B cell (primary cell): ENCODE data around the gene TRABD2A. TPM values are rescaled to one million over a fixed set of nuclear protein-coding genes. Genes with fewer than 3 reads are reported as not detected.

Experiments used
- ATAC-seq: fragments of 200-7000 bp; cut with Tn5 transposase; one replicate; pipeline ENCODE4 v1.10.0; 2021; ENCODE audit warnings: low read depth, mild to moderate bottlenecking, moderate number of reproducible peaks, moderate library complexity
- CTCF ChIA-PET: fragments of 350-600 bp; sonication (Branson Sonifier 250); formaldehyde crosslinking; loops from one replicate; lab custom pipeline; 2021; ENCODE audit warnings: antibody characterized with exemption, inconsistent platforms; lab: Charles Lee
- POLR2A ChIA-PET: fragments of 350-600 bp; sonication (Branson Sonifier 250); formaldehyde crosslinking; loops from one replicate; lab custom pipeline; 2021; ENCODE audit warnings: antibody characterized with exemption; lab: Charles Lee
- DNase-seq: peaks from one replicate; pipeline ENCODE4 v3.0.0; 2013
- H2AFZ ChIP-seq: 2 replicates; pipeline ENCODE4 v1.6.1; 2012; ENCODE audit warnings: mild to moderate bottlenecking, low read depth, low read length; ENCODE audit not compliant: insufficient read depth, poor library complexity, severe bottlenecking
- H3K27ac ChIP-seq, 2 donors: 1 replicate in 1 of 2; 2 replicates in 1 of 2; pipeline ENCODE4 v1.5.1; 2012 to 2013; ENCODE audit warnings: low read length in 2 of 2, mild to moderate bottlenecking in 2 of 2, moderate library complexity in 1 of 2
- H3K27me3 ChIP-seq, 4 experiments: fragments of 200-600 bp in 1 of 4; sonication (generic) in 1 of 4; replicated peaks in 1 of 4; 1 replicate in 2 of 4; 2 replicates in 2 of 4; pipeline versions ENCODE4 v1.6.1 to v1.7.0; 2013 to 2016; ENCODE audit warnings: low read length in 3 of 4, mild to moderate bottlenecking in 2 of 4, mixed read lengths in 1 of 4, moderate library complexity in 1 of 4; ENCODE audit not compliant: insufficient read depth in 4 of 4, control insufficient read depth in 3 of 4; ENCODE audit errors: control extremely low read depth in 1 of 4
- H3K36me3 ChIP-seq, 2 experiments: replicated peaks in 1 of 2; 1 replicate in 1 of 2; 2 replicates in 1 of 2; pipeline versions ENCODE4 v1.6.1 to v1.7.1; 2013; ENCODE audit warnings: low read length in 1 of 2; ENCODE audit not compliant: insufficient read depth in 2 of 2, control insufficient read depth in 1 of 2; ENCODE audit errors: control extremely low read depth in 1 of 2, extremely low read depth in 1 of 2
- H3K4me1 ChIP-seq, 2 donors: fragments of 200-600 bp in 1 of 2; sonication (generic) in 1 of 2; 1 replicate in 1 of 2; 2 replicates in 1 of 2; pipeline versions ENCODE4 v1.5.1 to v1.6.1; 2013 to 2017; ENCODE audit warnings: low read length in 2 of 2; ENCODE audit not compliant: control insufficient read depth in 2 of 2, insufficient read depth in 2 of 2
- H3K4me2 ChIP-seq: replicated peaks from 2 replicates; pipeline ENCODE3; 2012; ENCODE audit warnings: mild to moderate bottlenecking, low read depth, low read length; ENCODE audit not compliant: poor library complexity, severe bottlenecking
- H3K4me3 ChIP-seq, 5 experiments: fragments of 200-600 bp in 1 of 5; sonication (generic) in 1 of 5; 1 replicate in 3 of 5; 2 replicates in 2 of 5; pipeline versions ENCODE4 v1.5.1 to v1.7.0; 2011 to 2016; ENCODE audit warnings: low read length in 4 of 5, mild to moderate bottlenecking in 4 of 5, low read depth in 2 of 5, control low read depth in 1 of 5, moderate library complexity in 1 of 5; ENCODE audit not compliant: insufficient read depth in 1 of 5; ENCODE audit errors: control extremely low read depth in 1 of 5, extremely low read depth in 1 of 5
- H3K79me2 ChIP-seq: fragments of 200-600 bp; sonication (generic); one replicate; pipeline ENCODE4 v1.6.0; 2016; ENCODE audit warnings: low read length; ENCODE audit not compliant: control insufficient read depth, insufficient read depth
- H3K9ac ChIP-seq: fragments of 200-600 bp; sonication (generic); 2 replicates; pipeline ENCODE4 v1.6.1; 2017; ENCODE audit warnings: mild to moderate bottlenecking, low read length, moderate library complexity
- H3K9me3 ChIP-seq, 3 donors: one replicate each; pipeline versions ENCODE4 v1.6.1 to v1.7.1; 2013; ENCODE audit warnings: low read length in 2 of 3; ENCODE audit not compliant: control insufficient read depth in 2 of 3, insufficient read depth in 1 of 3; ENCODE audit errors: control extremely low read depth in 1 of 3
- H4K20me1 ChIP-seq: 2 replicates; pipeline ENCODE4 v1.6.0; 2012; ENCODE audit warnings: mild to moderate bottlenecking, low read length; ENCODE audit not compliant: insufficient read depth, control insufficient read depth, poor library complexity, severe bottlenecking
- H3K27ac Mint-ChIP-seq: one replicate; pipeline ENCODE4 v1.8.0; 2021; ENCODE audit warnings: mixed read lengths
- H3K27me3 Mint-ChIP-seq: one replicate; pipeline ENCODE4 v1.8.0; 2021; ENCODE audit warnings: mixed read lengths
- H3K4me1 Mint-ChIP-seq: one replicate; pipeline ENCODE4 v1.8.0; 2021; ENCODE audit warnings: mixed read lengths
- H3K4me3 Mint-ChIP-seq: one replicate; pipeline ENCODE4 v1.8.0; 2021; ENCODE audit warnings: mixed read lengths
- H3K9me3 Mint-ChIP-seq: one replicate; pipeline ENCODE4 v1.8.0; 2022; ENCODE audit warnings: mixed read lengths; ENCODE audit not compliant: insufficient read depth
- EZH2 ChIP-seq: IDR thresholded peaks from 2 replicates; pipeline ENCODE4 v1.6.1; 2012; ENCODE audit warnings: borderline replicate concordance, low read depth, mild to moderate bottlenecking, moderate library complexity, low read length; ENCODE audit not compliant: insufficient read depth, poor library complexity, severe bottlenecking
- WGBS: methylation state at CpG from one replicate; pipeline ENCODE4 v1.1.5; 2013; ENCODE audit warnings: missing lambda C conversion rate; ENCODE audit not compliant: insufficient coverage; 5-methylcytosine and 5-hydroxymethylcytosine counted together
- intact Hi-C: fragments of 100-400 bp; cut with micrococcal nuclease; formaldehyde crosslinking; loops from one replicate; pipeline ENCODE4 v1.10.0; 2022
- polyA plus RNA-seq: library from polyadenylated mRNA; depleted of rRNA; stranded (reverse); fragments of >200 nt; gene quantifications from 2 replicates; pipeline ENCODE4 v1.2.3, GENCODE V29; 2012
- total RNA-seq, 2 donors: library from RNA; stranded (reverse); fragments of 120-200 nt in 1 of 2; gene quantifications; 1 replicate in 1 of 2; 2 replicates in 1 of 2; pipeline versions ENCODE4 v1.2.3 to v1.2.4, GENCODE V29; 2013 to 2022
- TF ChIP-seq, protein P1 (sequence below): fragments of 200-600 bp; IDR thresholded peaks from one replicate; pipeline ENCODE4 v1.8.0; 2022; ENCODE audit warnings: antibody characterized with exemption, mild to moderate bottlenecking

TRABD2A gene
- total and polyA plus RNA-seq, 2 donors (not counting 1 experiment from before 2014, with no cell fraction given) = 10.1 to 11.3 TPM

DNA sequence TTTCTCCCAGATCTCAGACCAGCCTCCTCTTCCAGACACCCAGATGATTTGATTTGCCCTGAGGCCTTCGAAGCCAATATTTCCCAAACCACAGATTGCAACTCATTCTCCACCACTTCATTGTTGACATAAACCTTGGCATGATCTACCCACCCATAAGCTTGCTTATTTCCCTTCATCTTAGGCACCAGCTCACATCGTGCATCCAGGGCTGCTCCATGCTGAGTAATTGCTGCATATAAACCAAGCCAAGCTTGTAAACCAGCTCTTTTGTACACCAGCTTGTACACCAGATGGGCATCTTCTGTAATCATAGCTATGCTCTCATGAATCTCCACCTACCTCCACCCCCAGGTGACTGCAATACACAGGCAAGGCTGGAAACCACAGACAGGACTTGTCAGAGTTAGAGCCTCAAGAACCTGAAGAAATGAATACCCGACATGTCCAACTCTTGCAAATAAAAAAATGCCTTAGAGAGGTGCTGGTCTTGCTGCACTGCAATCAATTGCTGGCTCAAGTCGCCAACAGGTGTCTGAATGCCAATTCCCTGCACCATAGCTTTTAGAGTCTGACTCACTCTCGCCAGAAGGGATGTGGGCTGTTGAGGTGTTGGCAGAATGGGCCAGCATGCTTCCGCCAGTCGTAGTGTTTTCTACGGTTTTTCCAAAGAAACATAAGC is 31.5 kb downstream of the TRABD2A start:
- intact Hi-C loops = no loop called here
- DNase-seq = no peak
- Histone ChIP-seq H3K4me3 (no peak overlapping the region), H3K4me1 (peaks cover 33 to 34% of the 10 kb centered on the region in 2 donors), H3K79me2 (peaks cover 21% of the 10 kb centered on the region), H3K27ac (no peak overlapping the region), H2AFZ (no peak overlapping the region), H3K9ac (no peak overlapping the region), H4K20me1 (no peaks in the 10 kb centered on the region), H3K36me3 (no peaks in the 10 kb centered on the region), H3K27me3 (no peaks in the 10 kb centered on the region), H3K4me2 (no peak overlapping the region), H3K9me3 (peaks cover 0 to 18% (median 10%) of the 10 kb centered on the region in 3 donors)
- no peaks in the 10 kb centered on the region for H3K27me3 Mint-ChIP-seq
- peak overlapping the region; percentile 16 for H3K27ac Mint-ChIP-seq
- no peaks in the 10 kb centered on the region for H3K9me3 Mint-ChIP-seq
- no peak for TF ChIP-seq EZH2
- TF ChIP-seq, protein P1, sequence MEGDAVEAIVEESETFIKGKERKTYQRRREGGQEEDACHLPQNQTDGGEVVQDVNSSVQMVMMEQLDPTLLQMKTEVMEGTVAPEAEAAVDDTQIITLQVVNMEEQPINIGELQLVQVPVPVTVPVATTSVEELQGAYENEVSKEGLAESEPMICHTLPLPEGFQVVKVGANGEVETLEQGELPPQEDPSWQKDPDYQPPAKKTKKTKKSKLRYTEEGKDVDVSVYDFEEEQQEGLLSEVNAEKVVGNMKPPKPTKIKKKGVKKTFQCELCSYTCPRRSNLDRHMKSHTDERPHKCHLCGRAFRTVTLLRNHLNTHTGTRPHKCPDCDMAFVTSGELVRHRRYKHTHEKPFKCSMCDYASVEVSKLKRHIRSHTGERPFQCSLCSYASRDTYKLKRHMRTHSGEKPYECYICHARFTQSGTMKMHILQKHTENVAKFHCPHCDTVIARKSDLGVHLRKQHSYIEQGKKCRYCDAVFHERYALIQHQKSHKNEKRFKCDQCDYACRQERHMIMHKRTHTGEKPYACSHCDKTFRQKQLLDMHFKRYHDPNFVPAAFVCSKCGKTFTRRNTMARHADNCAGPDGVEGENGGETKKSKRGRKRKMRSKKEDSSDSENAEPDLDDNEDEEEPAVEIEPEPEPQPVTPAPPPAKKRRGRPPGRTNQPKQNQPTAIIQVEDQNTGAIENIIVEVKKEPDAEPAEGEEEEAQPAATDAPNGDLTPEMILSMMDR = no peak
- H3K4me1 Mint-ChIP-seq = peaks cover 33% of the 10 kb centered on the region
- ChIA-PET POLR2A (no interaction called here), CTCF (no interaction called here)
- 82% methylated on average over 5 of the region's 8 CpGs for WGBS
- no peak overlapping the region for H3K4me3 Mint-ChIP-seq
- no peak for ATAC-seq

DNA sequence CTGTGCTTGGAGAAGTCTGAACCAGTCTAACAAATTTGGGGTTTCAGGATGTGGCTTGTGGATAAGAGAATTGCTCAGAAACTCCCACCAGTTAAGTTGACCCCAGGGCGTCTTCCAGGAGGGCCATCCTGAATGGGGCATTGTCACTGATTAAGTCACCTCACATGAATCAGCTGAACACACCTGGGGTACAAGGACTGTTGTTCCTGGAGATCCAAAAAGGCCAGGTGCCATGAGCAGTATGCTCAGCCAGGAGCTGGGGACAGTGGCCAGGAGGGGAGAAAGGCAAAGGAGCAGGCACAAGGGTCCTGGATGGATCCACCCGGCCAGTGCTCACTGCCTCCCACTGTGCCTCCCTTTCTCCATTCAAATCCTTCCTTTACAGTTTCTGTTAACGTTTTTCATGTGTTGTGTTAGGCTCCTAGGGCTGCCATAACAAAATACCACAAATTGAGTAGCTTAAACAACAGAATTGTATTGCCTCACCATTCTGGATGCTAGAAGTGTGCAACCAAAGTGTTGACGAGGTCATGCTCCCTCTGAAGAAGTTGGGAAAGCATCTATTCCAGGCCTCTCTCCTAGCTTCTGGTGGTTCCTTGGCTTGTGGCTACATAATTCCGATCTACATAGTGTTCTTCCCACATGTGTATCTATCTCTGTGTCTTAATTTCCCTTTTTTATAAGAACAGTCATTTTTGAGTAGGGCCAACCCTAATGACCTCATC is 33.4 kb downstream of the TRABD2A start:
- 80% methylated on average over 1 of the region's 5 CpGs for WGBS
- H3K27ac ChIP-seq = peak overlapping the region in 1 of 2 donors; percentile 8
- no peaks in the 10 kb centered on the region for H3K36me3 ChIP-seq
- peaks cover 38 to 41% of the 10 kb centered on the region in 2 donors for H3K4me1 ChIP-seq
- H2AFZ ChIP-seq = no peak overlapping the region
- Mint-ChIP-seq H3K9me3 (no peaks in the 10 kb centered on the region), H3K4me1 (peaks cover 40% of the 10 kb centered on the region), H3K27ac (peak overlapping the region; percentile 97), H3K27me3 (no peaks in the 10 kb centered on the region), H3K4me3 (peak overlapping the region; percentile 49)
- H3K79me2 ChIP-seq = peaks cover 31% of the 10 kb centered on the region
- TF ChIP-seq EZH2 = no peak
- TF ChIP-seq, protein P1 = no peak
- H3K4me3 ChIP-seq = no peak overlapping the region
- ChIA-PET POLR2A (no interaction called here), CTCF (no interaction called here)
- no peaks in the 10 kb centered on the region for H3K27me3 ChIP-seq
- intact Hi-C loops = no loop called here
- no peak overlapping the region for H3K9ac ChIP-seq
- DNase-seq (no peak), ATAC-seq (no peak)
- no peaks in the 10 kb centered on the region for H4K20me1 ChIP-seq
- H3K4me2 ChIP-seq = peak overlapping the region; percentile 68
- peaks cover 0 to 8% (median 0%) of the 10 kb centered on the region in 3 donors for H3K9me3 ChIP-seq
